Measurements from ENCODE around the gene ADAMTSL3.

The ADAMTSL3 gene

GRCh38 chr15:83873966-83874365 lies 220.0 kb downstream of the ADAMTSL3 start:
- H4K20me1 ChIP-seq (ENCODE audit: insufficient read depth) = no peaks in the 10 kb centered on the region
- no peak overlapping the region for H3K9ac ChIP-seq
- TF ChIP-seq CTCF (conservative IDR thresholded peaks at IDR 0.05; ENCODE audit: low read depth, low read length) = no peak
- no peak overlapping the region for H3K4me3 ChIP-seq (IDR thresholded peaks at IDR 0.05; ENCODE audit: insufficient read depth, low read depth, low read length)
- no peak overlapping the region for H3K27ac ChIP-seq
- no peaks in the 10 kb centered on the region for H3K4me1 ChIP-seq (ENCODE audit: low read depth, poor library complexity, severe bottlenecking)
- no peaks in the 10 kb centered on the region for H3K27me3 ChIP-seq (ENCODE audit: insufficient read depth, low read depth)
- no peaks in the 10 kb centered on the region for H3K36me3 ChIP-seq (ENCODE audit: insufficient read depth)
- no peaks in the 10 kb centered on the region for H3K79me2 ChIP-seq (ENCODE audit: insufficient read depth, low read depth)
- H2AFZ ChIP-seq (ENCODE audit: low read depth) = no peak overlapping the region
- no peak overlapping the region for H3K4me2 ChIP-seq

GRCh38 chr15:83880529-83880928 lies 226.6 kb downstream of the ADAMTSL3 start:
- Histone ChIP-seq H2AFZ (ENCODE audit: low read depth) (no peak overlapping the region), H3K9ac (no peak overlapping the region), H3K27ac (no peak overlapping the region), H3K36me3 (ENCODE audit: insufficient read depth) (no peaks in the 10 kb centered on the region), H3K27me3 (ENCODE audit: insufficient read depth, low read depth) (no peaks in the 10 kb centered on the region), H4K20me1 (ENCODE audit: insufficient read depth) (no peaks in the 10 kb centered on the region), H3K4me2 (no peak overlapping the region), H3K4me1 (ENCODE audit: low read depth, poor library complexity, severe bottlenecking) (no peaks in the 10 kb centered on the region), H3K4me3 (IDR thresholded peaks at IDR 0.05; ENCODE audit: insufficient read depth, low read depth, low read length) (no peak overlapping the region), H3K79me2 (ENCODE audit: insufficient read depth, low read depth) (no peaks in the 10 kb centered on the region)
- TF ChIP-seq CTCF (conservative IDR thresholded peaks at IDR 0.05; ENCODE audit: low read depth, low read length) = no peak

GRCh38 chr15:83881156-83881555 lies 227.2 kb downstream of the ADAMTSL3 start:
- H3K4me2 ChIP-seq = no peak overlapping the region
- no peak overlapping the region for H3K27ac ChIP-seq
- H3K27me3 ChIP-seq (ENCODE audit: insufficient read depth, low read depth) = no peaks in the 10 kb centered on the region
- no peaks in the 10 kb centered on the region for H3K4me1 ChIP-seq (ENCODE audit: low read depth, poor library complexity, severe bottlenecking)
- no peaks in the 10 kb centered on the region for H3K36me3 ChIP-seq (ENCODE audit: insufficient read depth)
- no peak overlapping the region for H2AFZ ChIP-seq (ENCODE audit: low read depth)
- no peaks in the 10 kb centered on the region for H4K20me1 ChIP-seq (ENCODE audit: insufficient read depth)
- H3K9ac ChIP-seq = no peak overlapping the region
- no peak for TF ChIP-seq CTCF (conservative IDR thresholded peaks at IDR 0.05; ENCODE audit: low read depth, low read length)
- no peaks in the 10 kb centered on the region for H3K79me2 ChIP-seq (ENCODE audit: insufficient read depth, low read depth)
- H3K4me3 ChIP-seq (IDR thresholded peaks at IDR 0.05; ENCODE audit: insufficient read depth, low read depth, low read length) = no peak overlapping the region

GRCh38 chr15:83886321-83886720 lies 232.4 kb downstream of the ADAMTSL3 start:
- Histone ChIP-seq H3K4me3 (IDR thresholded peaks at IDR 0.05; ENCODE audit: insufficient read depth, low read depth, low read length) (no peak overlapping the region), H3K4me2 (no peak overlapping the region), H3K9ac (no peak overlapping the region), H3K79me2 (ENCODE audit: insufficient read depth, low read depth) (no peaks in the 10 kb centered on the region), H3K4me1 (ENCODE audit: low read depth, poor library complexity, severe bottlenecking) (no peaks in the 10 kb centered on the region), H3K36me3 (ENCODE audit: insufficient read depth) (no peaks in the 10 kb centered on the region), H3K27ac (no peak overlapping the region), H3K27me3 (ENCODE audit: insufficient read depth, low read depth) (no peaks in the 10 kb centered on the region), H2AFZ (ENCODE audit: low read depth) (no peak overlapping the region), H4K20me1 (ENCODE audit: insufficient read depth) (no peaks in the 10 kb centered on the region)
- TF ChIP-seq CTCF (conservative IDR thresholded peaks at IDR 0.05; ENCODE audit: low read depth, low read length) = no peak

All from KMS-11 (cell line).